ENCODE results near the gene PHACTR1. TPM values are rescaled to one million over a fixed set of nuclear protein-coding genes. Genes with fewer than 3 reads are reported as not detected.

PHACTR1 gene
- total and polyA plus RNA-seq, 7 donors: 0.04 to 3.0 (median 0.85) TPM

DNA sequence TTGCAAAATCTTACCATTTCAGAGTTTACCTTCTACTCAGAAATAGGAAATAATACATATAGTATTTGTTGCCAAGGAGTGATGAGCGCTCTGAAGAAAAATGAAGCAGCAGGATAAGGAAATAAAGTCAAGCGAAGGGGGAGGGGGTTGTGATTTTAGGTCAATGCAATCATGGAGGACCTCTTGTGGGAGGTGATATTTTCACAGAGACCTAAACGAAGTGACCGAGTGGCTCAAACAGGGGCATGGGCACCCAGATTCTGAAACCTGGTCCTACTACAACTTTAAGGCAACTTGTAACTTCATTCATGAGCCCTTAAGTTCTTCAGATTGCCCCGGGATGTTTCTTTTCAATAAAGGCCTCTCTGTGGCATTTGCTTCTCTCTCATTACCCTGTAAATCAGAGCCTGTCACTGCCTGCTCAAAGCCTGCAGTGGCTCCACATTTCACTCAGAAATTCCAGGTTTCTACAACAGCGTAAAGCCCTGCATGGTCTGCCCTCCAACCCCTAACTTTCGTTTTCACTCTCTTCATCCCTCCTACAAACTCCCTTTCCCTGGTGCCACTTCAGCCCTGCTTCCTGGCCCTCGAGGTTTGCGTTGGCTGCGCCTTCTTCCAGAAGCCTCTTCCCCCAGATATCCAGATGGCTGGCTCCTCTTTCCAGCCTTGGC, 449.1 kb downstream of the PHACTR1 start:
- no peak overlapping the region for H3K27ac ChIP-seq
- TF ChIP-seq, protein P1, sequence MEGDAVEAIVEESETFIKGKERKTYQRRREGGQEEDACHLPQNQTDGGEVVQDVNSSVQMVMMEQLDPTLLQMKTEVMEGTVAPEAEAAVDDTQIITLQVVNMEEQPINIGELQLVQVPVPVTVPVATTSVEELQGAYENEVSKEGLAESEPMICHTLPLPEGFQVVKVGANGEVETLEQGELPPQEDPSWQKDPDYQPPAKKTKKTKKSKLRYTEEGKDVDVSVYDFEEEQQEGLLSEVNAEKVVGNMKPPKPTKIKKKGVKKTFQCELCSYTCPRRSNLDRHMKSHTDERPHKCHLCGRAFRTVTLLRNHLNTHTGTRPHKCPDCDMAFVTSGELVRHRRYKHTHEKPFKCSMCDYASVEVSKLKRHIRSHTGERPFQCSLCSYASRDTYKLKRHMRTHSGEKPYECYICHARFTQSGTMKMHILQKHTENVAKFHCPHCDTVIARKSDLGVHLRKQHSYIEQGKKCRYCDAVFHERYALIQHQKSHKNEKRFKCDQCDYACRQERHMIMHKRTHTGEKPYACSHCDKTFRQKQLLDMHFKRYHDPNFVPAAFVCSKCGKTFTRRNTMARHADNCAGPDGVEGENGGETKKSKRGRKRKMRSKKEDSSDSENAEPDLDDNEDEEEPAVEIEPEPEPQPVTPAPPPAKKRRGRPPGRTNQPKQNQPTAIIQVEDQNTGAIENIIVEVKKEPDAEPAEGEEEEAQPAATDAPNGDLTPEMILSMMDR (IDR thresholded peaks at IDR 0.05): no peak
- no peak overlapping the region for H3K4me3 ChIP-seq
- H3K4me1 ChIP-seq: no peaks in the 10 kb centered on the region
- ATAC-seq (no peak), DNase-seq (no peak)
- H3K36me3 ChIP-seq (ENCODE audit: insufficient read depth in 1 of 2, low read depth in 1 of 2): no peaks in the 10 kb centered on the region
- intact Hi-C loops (cut with DNase I): no loop called here
- WGBS, 3 donors: 56 to 63% (median 57%) methylated on average over 10 of the region's 10 CpGs
- no peaks in the 10 kb centered on the region for H3K9me3 ChIP-seq
- H3K27me3 ChIP-seq (ENCODE audit: insufficient read depth in 3 of 3, low read length in 2 of 3): no peaks in the 10 kb centered on the region

DNA sequence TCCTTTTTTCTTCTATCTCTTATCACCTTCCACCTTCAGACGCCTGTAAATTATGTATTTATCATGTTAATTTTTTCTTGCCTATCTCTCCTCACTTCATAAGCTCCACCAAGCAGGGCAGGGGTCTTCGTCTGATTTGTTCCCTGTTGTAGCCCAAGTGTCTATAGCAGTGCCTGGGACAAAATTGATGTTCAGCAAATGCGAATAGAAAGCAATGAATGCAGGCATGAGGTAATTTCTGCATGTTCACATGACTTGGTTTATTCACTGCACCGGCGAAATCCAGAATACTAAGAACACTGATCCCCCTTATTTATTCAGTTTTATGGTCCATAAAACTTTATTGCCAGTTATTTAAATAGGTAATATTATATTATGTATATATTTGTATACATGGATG, 449.7 kb downstream of the PHACTR1 start:
- WGBS, 3 donors: 63 to 70% (median 68%) methylated on average over 5 of the region's 5 CpGs
- ATAC-seq (no peak), DNase-seq (no peak)
- Histone ChIP-seq H3K27ac (no peak overlapping the region), H3K9me3 (no peaks in the 10 kb centered on the region), H3K27me3 (ENCODE audit: insufficient read depth in 3 of 3, low read length in 2 of 3) (peaks cover 0 to 2% (median 0%) of the 10 kb centered on the region in 3 donors), H3K4me3 (no peak overlapping the region), H3K36me3 (ENCODE audit: insufficient read depth in 1 of 2, low read depth in 1 of 2) (no peaks in the 10 kb centered on the region), H3K4me1 (no peaks in the 10 kb centered on the region)
- TF ChIP-seq, protein P1 (IDR thresholded peaks at IDR 0.05): no peak
- intact Hi-C loops (cut with DNase I): no loop called here

DNA sequence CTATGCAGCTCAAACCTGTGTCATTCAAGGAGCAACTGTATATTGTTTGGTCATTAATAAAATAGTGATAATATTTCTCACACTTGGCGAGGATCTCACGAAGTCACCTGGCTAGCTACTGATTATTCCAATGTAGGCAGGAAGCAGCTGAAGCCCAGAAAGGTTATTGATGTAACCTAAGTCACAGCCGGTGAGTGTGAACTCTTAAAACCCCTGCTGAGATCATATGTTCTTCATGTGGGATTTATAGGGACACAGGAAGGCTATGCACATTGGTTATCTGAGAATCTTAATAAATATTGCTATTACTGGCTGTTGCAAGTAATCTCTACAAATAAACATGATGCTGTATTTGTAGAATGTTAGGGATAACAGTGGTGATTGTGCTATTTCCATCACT, 450.3 kb downstream of the PHACTR1 start:
- ATAC-seq: no peak
- H3K9me3 ChIP-seq: no peaks in the 10 kb centered on the region
- H3K27me3 ChIP-seq (ENCODE audit: insufficient read depth in 3 of 3, low read length in 2 of 3): peaks cover 0 to 2% (median 0%) of the 10 kb centered on the region in 3 donors
- no peak for DNase-seq
- TF ChIP-seq, protein P1 (IDR thresholded peaks at IDR 0.05): no peak
- H3K36me3 ChIP-seq (ENCODE audit: insufficient read depth in 1 of 2, low read depth in 1 of 2): no peaks in the 10 kb centered on the region
- 35 to 40% (median 37%) methylated on average over 3 of the region's 3 CpGs for WGBS, 3 donors
- no peaks in the 10 kb centered on the region for H3K4me1 ChIP-seq
- H3K27ac ChIP-seq: no peak overlapping the region
- H3K4me3 ChIP-seq: no peak overlapping the region
- intact Hi-C loops (cut with DNase I): no loop called here

DNA sequence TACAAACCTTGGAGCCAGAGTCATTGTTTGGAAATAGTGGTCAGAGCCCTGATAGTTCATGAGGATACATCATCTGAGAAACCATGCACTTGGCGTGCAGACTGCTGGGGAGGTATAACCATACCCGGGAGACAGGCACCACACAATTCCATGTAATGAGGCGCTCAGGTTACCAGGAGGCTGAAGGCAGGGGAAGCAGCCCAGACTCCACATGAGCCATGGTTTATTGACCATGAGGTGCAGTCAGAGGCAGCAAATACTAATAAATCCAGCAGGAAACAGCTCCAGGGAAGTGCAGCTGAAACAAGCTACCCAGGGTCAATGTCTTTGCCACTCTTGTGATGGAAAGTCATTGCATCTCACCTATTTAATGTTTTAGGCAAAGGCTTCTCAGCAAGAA, 455.7 kb downstream of the PHACTR1 start:
- H3K4me1 ChIP-seq: no peaks in the 10 kb centered on the region
- H3K27me3 ChIP-seq (ENCODE audit: insufficient read depth in 3 of 3, low read length in 2 of 3): peaks cover 0 to 3% (median 2%) of the 10 kb centered on the region in 3 donors
- intact Hi-C loops (cut with DNase I): no loop called here
- no peak overlapping the region for H3K4me3 ChIP-seq
- no peak for DNase-seq
- WGBS, 3 donors: 35 to 42% (median 40%) methylated on average over 3 of the region's 3 CpGs
- TF ChIP-seq, protein P1 (IDR thresholded peaks at IDR 0.05): no peak
- ATAC-seq: no peak
- H3K36me3 ChIP-seq (ENCODE audit: insufficient read depth in 1 of 2, low read depth in 1 of 2): no peaks in the 10 kb centered on the region
- no peak overlapping the region for H3K27ac ChIP-seq
- no peaks in the 10 kb centered on the region for H3K9me3 ChIP-seq

DNA sequence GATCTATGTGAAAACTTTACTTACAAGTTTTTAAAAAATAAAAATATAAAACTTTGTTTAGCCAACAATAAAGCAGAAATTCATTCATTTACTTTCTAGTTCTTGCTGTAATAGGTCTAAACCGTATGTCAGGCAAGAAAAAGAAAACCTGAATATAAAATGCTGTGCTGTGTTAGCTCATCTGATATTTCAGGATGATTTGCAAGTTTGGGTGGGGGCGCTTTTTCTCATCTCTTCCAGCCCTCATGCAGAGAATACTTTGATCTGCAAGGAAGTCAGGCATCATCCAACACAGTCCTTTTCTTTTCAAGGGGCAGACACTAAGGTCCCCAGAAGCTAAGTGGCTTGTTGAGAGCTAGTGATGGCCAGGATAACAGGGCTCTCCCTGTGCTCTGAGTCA, 458.5 kb downstream of the PHACTR1 start:
- DNase-seq: no peak
- TF ChIP-seq, protein P1 (IDR thresholded peaks at IDR 0.05): no peak
- Histone ChIP-seq H3K4me3 (no peak overlapping the region), H3K9me3 (no peaks in the 10 kb centered on the region), H3K27ac (no peak overlapping the region), H3K36me3 (ENCODE audit: insufficient read depth in 1 of 2, low read depth in 1 of 2) (no peaks in the 10 kb centered on the region), H3K4me1 (no peaks in the 10 kb centered on the region), H3K27me3 (ENCODE audit: insufficient read depth in 3 of 3, low read length in 2 of 3) (peaks cover 0 to 3% (median 2%) of the 10 kb centered on the region in 3 donors)
- no peak for ATAC-seq
- WGBS, 3 donors: 65 to 82% (median 70%) methylated on average over 2 of the region's 2 CpGs
- intact Hi-C loops (cut with DNase I): no loop called here
